ENCODE data around the gene MRPL39. TPM values are rescaled to one million over a fixed set of nuclear protein-coding genes. Genes with fewer than 3 reads are reported as not detected.

MRPL39 gene
- total RNA-seq, 2 donors from 2014 or later: 43.2 to 46.3 TPM

DNA sequence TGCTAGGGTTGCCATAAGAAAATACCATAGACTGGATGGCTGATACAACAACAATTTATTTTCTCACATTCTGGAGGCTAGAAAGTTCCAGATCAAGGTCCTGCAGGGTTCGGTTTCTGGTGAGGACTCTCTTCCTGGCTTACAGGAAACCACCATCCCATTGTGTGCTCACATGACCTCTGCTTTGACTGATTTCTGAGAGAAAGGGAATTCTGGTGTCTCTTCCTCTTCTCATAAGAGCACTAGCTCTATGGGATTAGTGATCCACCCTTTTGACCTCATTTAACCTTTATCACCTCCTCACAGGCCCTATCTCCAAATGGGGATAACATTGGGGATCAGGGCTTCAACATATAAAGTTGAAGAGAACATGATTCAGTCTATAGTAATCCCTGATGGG is 47.5 kb downstream of the MRPL39 start:
- 64 to 88% methylated on average over 1 of the region's 1 CpG for WGBS, 2 experiments (ENCODE audit: insufficient coverage in 1 of 2, insufficient read length in 1 of 2)
- H3K9me3 Mint-ChIP-seq: no peaks in the 10 kb centered on the region

DNA sequence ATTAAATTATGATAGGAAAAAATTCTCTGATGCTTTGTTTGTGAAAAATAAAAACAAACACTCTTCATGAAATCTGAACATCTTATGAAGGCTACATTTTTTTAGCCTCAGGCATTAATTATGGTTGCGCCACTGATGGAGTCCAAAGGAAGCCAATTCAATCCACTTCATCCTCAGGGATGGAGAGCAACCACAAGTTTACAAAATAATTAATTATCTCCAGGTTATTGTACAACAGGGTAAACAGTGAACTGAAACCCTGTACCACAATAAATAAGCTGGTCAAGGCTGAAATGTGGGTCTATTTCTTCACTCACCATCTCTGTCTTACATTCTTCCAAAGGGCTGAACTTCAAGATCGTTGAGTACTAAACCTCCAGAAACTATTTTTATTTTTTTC is 49.2 kb downstream of the MRPL39 start:
- Mint-ChIP-seq H3K27me3 (ENCODE audit: insufficient read depth) (peaks cover 36% of the 10 kb centered on the region), H3K4me1 (peaks cover 4% of the 10 kb centered on the region), H3K36me3 (ENCODE audit: low read depth) (no peaks in the 10 kb centered on the region), H3K27ac (no peak overlapping the region), H3K4me3 (no peak overlapping the region), H3K9me3 (no peaks in the 10 kb centered on the region)
- Histone ChIP-seq H3K36me3 (ENCODE audit: control insufficient read depth, insufficient read depth, low read length) (no peaks in the 10 kb centered on the region), H3K4me3 (ENCODE audit: low read length) (no peak overlapping the region), H3K27me3 (ENCODE audit: control insufficient read depth, insufficient read depth, low read length, poor library complexity, severe bottlenecking) (peaks cover 22% of the 10 kb centered on the region), H3K9ac (ENCODE audit: extremely low read depth, low read length, poor library complexity, severe bottlenecking) (no peak overlapping the region), H3K4me1 (ENCODE audit: control insufficient read depth, insufficient read depth, low read length) (no peaks in the 10 kb centered on the region), H3K9me3 (ENCODE audit: control insufficient read depth, low read length) (no peaks in the 10 kb centered on the region), H3K27ac (ENCODE audit: low read depth, low read length) (no peak overlapping the region)
- WGBS, 2 experiments (ENCODE audit: insufficient coverage in 1 of 2, insufficient read length in 1 of 2): 93 to 100% methylated on average over 1 to 2 of the region's 2 CpGs
- no peak for DNase-seq
- TF ChIP-seq, protein P1, sequence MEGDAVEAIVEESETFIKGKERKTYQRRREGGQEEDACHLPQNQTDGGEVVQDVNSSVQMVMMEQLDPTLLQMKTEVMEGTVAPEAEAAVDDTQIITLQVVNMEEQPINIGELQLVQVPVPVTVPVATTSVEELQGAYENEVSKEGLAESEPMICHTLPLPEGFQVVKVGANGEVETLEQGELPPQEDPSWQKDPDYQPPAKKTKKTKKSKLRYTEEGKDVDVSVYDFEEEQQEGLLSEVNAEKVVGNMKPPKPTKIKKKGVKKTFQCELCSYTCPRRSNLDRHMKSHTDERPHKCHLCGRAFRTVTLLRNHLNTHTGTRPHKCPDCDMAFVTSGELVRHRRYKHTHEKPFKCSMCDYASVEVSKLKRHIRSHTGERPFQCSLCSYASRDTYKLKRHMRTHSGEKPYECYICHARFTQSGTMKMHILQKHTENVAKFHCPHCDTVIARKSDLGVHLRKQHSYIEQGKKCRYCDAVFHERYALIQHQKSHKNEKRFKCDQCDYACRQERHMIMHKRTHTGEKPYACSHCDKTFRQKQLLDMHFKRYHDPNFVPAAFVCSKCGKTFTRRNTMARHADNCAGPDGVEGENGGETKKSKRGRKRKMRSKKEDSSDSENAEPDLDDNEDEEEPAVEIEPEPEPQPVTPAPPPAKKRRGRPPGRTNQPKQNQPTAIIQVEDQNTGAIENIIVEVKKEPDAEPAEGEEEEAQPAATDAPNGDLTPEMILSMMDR (conservative IDR thresholded peaks at IDR 0.05): no peak

More for the DNA sequence above, 47.5 kb downstream of the MRPL39 start:
- no peak overlapping the region for H3K9ac ChIP-seq (ENCODE audit: extremely low read depth, low read length, poor library complexity, severe bottlenecking)
- H3K4me3 ChIP-seq (ENCODE audit: low read length): no peak overlapping the region
- no peaks in the 10 kb centered on the region for H3K36me3 ChIP-seq (ENCODE audit: control insufficient read depth, insufficient read depth, low read length)
- H3K27ac ChIP-seq (ENCODE audit: low read depth, low read length): no peak overlapping the region
- Mint-ChIP-seq H3K27me3 (ENCODE audit: insufficient read depth) (peaks cover 46% of the 10 kb centered on the region), H3K27ac (no peak overlapping the region), H3K36me3 (ENCODE audit: low read depth) (no peaks in the 10 kb centered on the region), H3K4me3 (no peak overlapping the region), H3K4me1 (peaks cover 4% of the 10 kb centered on the region)
- no peak for DNase-seq
- TF ChIP-seq, protein P1 (conservative IDR thresholded peaks at IDR 0.05): no peak
- peaks cover 27% of the 10 kb centered on the region for H3K27me3 ChIP-seq (ENCODE audit: control insufficient read depth, insufficient read depth, low read length, poor library complexity, severe bottlenecking)
- no peaks in the 10 kb centered on the region for H3K9me3 ChIP-seq (ENCODE audit: control insufficient read depth, low read length)
- no peaks in the 10 kb centered on the region for H3K4me1 ChIP-seq (ENCODE audit: control insufficient read depth, insufficient read depth, low read length)

DNA sequence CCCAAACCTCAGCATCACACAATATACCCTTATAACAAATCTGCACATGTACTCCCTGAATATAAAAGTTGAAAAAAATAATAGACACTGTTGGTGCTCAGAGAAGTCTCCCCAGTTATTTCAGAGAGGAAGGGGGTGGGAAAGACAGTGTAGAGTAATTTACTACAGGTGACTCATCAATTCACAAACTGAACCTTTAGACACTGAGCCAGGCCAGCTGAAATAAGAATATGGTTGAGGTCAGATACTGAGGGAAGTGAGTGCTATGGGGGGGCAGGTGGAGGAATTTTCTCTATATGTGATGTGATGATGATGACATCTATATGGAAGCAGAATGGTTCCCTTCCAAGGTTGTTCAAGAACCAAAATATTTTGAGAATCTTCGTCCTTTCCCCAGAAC is 50.1 kb downstream of the MRPL39 start:
- Histone ChIP-seq H3K27me3 (ENCODE audit: control insufficient read depth, insufficient read depth, low read length, poor library complexity, severe bottlenecking) (peaks cover 13% of the 10 kb centered on the region), H3K9me3 (ENCODE audit: control insufficient read depth, low read length) (no peaks in the 10 kb centered on the region), H3K36me3 (ENCODE audit: control insufficient read depth, insufficient read depth, low read length) (no peaks in the 10 kb centered on the region), H3K4me1 (ENCODE audit: control insufficient read depth, insufficient read depth, low read length) (no peaks in the 10 kb centered on the region), H3K27ac (ENCODE audit: low read depth, low read length) (no peak overlapping the region), H3K4me3 (ENCODE audit: low read length) (no peak overlapping the region), H3K9ac (ENCODE audit: extremely low read depth, low read length, poor library complexity, severe bottlenecking) (no peak overlapping the region)
- H3K27ac Mint-ChIP-seq: no peak overlapping the region
- no peaks in the 10 kb centered on the region for H3K9me3 Mint-ChIP-seq
- no peaks in the 10 kb centered on the region for H3K36me3 Mint-ChIP-seq (ENCODE audit: low read depth)
- H3K27me3 Mint-ChIP-seq (ENCODE audit: insufficient read depth): peaks cover 26% of the 10 kb centered on the region
- TF ChIP-seq, protein P1 (conservative IDR thresholded peaks at IDR 0.05): no peak
- no peaks in the 10 kb centered on the region for H3K4me1 Mint-ChIP-seq
- no peak overlapping the region for H3K4me3 Mint-ChIP-seq
- no peak for DNase-seq
- 90% methylated on average over 1 of the region's 1 CpG; no CpG with 5 or more reads in 1 of the 2 experiments for WGBS, 2 experiments (ENCODE audit: insufficient coverage in 1 of 2, insufficient read length in 1 of 2)
